TTC549 (cell line): Measurements from ENCODE around the gene PTK6.

Experiments
- FAIRE-seq: peaks from 2 replicates; lab custom pipeline; 2012; peaks lifted over from hg19 to GRCh38; lab: Jason Lieb, UNC

PTK6 gene

DNA sequence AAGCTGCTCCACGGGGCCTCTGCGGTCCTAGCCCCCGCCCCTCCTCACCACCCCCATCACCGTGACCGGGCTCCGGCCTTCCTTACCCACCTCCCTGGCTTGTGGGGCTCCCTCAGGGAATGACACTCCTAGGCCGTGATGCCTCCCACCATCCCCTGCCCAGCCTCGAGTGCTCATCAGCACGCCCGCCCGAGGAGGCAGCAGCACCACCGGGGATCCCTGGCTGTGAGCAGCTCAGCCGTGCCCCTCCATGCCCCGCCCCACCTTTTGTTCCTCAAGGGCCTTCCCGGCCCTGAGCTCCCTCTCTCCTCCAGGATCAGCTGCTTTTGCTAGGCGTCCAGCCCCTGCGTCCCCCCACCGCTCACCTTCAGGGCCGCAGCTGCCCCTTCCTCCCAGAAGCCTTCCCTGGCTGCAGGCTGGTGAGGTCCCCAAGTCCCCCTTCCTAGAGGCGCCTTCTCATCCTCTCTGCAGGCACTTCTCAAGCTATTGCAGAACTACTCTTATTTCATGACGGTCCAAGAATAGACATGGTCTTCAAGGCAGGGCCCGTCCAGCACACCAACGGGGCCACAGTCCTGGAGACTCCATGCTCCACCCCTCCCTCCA, 19.8 kb upstream of the PTK6 start:
- FAIRE-seq, result no peak

DNA sequence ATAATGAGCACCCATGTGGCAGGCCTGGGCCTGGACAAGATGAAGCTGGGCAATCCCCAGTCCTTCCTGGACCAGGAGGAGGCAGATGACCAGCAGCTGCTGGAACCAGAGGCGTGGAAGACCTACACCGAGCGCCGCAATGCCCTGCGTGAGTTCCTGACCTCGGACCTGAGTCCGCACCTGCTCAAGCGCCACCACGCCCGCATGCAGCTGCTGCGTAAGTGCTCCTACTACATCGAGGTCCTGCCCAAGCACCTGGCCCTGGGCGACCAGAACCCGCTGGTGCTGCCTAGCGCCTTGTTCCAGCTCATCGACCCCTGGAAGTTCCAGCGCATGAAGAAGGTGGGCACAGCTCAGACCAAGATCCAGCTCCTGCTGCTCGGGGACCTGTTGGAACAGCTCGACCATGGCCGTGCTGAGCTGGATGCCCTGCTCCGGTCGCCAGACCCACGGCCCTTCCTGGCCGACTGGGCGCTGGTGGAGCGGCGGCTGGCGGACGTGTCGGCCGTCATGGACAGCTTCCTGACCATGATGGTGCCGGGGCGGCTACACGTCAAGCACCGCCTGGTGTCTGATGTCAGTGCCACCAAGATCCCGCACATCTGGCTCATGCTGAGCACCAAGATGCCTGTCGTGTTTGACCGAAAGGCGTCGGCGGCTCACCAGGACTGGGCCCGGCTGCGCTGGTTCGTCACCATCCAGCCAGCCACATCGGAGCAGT, 18.6 kb upstream of the PTK6 start:
- FAIRE-seq, result no peak

DNA sequence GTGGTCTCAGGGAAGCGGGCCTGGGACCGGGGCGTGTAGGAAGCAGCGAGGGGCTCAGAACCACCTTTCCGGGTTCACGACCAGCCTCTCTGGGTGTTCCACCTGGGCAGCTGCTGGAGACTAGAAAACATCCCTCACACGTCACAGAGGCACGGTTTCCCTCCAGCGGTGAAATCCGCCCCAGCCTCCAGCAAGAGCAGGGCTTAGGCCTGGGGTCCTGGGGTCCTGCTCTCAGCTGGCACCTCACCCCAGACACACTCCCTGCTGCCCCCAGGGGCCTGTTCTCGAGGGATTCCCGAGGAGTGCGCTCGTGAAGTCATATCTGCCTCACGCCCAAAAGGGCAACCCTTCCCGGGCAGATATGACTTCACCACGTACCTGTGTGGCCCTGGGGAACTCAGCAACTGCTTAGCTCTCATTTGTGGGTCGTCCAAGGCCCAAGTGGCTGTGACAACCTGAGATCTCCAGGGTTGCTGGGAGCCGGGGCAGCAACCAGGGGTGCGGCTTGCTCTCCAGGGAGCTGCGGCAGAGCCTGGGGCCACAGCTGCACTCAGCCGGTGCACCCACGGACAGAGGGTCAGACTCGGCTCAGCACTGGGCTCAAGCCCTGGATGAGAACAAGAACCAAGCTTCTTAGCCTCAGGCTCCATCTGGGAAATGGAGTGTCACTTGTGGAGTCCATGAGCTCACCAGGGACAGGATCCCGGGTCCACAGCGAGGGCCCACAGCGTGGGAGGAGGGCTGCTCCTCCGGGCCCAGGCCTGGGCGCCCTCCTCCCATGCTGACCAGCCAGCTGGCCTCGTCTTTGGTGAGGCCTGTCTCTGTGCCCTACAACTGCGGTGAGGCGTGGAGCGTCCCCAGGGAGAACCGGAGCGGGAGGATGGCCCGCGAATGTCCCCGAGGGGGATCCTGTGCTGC, 17.4 kb upstream of the PTK6 start:
- FAIRE-seq, result no peak

DNA sequence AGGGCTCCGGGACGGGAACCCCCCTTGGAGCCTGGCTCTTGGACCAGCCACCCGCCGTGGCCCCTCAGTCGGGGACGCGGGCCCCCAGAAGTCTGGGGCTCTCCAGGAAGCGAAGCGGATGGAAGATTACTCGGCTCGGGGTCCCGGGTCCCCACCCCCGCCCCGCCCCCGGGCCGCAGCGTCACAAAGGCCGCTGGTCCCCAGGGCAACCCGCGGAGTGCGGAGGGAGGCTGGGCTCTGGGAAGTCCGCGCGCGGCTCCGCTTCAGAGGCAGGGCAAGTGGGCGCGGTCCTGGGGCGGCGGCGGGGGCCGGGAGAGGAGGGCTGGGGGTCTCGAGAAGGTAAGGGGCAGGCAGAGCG, 16.7 kb upstream of the PTK6 start, which contains the start of gene FNDC11:
FNDC11 (plus strand) TSS at position 227 of the 358 bp plus-strand sequence. CDS start 1,505 bp downstream, outside the sequence.
- FAIRE-seq, result no peak

DNA sequence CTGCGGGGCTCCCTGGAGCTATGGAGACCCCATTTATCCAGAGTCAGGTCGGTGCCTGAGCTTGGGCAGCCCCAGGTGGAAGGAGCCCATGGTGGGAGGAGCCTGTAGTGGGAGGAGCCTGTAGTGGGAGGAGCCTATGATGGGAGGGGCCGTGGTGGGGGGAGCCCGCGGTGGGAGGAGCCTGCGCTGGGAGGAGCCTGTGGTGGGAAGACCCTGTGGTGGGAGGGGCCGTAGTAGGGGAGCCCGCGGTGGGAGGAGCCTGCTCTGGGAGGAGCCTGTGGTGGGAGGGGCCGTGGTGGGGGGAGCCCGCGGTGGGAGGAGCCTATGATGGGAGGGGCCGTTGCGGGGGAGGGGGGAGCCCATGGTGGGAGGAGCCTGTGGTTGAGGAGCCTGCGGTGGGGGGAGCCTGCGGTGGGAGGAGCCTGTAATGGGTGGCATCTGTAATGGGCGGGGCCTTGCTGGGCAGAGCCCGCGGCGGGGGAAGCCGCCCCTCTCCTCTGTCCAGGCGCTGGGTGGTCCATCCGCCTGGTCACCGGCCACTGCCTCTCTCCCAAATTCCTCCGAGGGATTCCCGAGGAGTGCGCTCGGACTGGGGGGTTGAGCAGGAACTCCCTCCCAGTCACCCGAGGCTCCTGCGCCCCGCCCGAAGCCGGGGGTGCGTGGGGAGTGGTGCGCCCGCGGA, 16.2 kb upstream of the PTK6 start:
- no peak for FAIRE-seq

DNA sequence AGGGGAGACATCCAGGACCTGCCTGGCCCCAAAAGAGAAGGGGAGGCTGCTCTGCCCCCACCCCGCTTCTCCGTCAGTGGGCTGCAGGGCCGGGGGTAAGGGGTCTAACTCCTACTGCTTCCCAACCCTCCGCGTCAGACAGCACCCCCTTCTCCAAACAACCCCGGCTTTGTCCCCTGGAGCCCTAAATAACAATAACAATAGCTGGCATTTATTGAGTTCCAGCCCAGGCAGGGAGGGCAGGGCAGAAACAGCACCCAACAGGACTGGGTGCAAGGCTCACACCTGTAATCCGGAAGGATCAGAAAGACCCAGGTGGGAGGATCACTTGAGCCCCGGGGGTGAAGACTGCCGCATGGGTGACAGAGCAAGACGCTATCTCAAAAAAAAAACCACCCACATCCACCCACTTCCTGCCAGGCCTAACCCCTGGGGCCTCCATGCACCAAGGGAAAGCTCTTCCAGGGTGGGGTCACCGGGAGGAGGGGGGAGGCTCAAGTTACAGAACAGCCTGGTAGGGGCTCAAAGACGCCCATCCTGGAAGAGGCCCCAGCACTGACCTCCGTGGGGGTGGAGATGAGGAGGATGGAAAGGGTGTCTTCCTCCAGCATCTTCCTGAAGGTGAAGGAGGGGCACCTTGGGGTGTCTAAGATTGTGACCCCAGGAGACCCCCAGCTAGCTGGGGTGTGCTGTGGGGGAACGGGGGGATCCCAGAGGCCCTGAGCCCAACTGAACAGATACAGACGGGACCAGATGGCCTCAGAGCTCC, 15.5 kb upstream of the PTK6 start:
- FAIRE-seq, result no peak

DNA sequence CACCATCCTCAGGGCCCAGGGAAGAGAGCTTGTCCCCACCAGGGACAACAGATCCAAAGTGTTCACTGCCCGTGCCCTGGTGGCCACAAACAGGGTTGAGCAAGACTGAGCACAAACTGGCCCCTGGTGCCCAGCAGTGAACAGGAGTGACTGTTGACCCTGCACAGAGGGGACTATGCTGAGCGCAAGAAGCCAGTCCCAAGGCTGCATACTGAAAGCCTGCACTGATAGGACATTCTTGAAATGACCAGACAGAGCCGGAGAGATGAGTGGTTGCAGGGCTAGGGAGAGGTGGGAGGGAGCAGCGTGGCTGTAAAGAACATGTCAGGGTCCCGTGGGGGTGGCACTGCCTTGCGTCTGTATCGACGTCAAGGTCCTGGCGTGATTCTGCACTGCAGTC, 13.9 kb upstream of the PTK6 start:
- FAIRE-seq, result no peak

DNA sequence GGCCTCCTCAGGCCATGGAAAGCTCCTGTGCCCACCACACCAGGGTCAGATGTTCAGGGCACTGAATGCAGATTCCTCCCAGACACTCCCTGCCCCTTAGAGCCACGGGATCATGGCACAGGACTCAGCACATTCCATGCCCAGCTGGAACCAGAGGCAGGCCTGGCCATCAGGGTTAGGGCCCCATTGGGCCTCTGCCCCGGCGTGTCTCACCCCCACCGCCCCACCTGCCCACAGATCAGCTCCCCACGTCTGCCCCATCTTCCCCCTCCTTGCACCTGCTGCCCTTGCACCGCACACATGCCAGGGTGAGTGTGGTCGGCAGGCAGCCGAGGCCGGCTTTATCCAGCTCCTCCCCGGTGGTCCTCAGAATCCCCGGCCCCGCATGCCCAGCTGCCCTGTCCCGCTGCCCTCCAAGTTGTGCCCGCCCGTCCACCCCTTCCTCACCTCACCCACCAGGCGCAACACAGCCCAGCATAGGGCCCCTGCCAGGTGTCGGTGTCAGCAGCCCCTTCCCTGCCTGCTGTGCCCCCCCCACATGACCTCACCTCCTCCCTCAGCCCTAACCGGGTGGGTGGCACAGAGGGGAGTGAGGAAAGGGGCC, 12.6 kb upstream of the PTK6 start:
- no peak for FAIRE-seq

DNA sequence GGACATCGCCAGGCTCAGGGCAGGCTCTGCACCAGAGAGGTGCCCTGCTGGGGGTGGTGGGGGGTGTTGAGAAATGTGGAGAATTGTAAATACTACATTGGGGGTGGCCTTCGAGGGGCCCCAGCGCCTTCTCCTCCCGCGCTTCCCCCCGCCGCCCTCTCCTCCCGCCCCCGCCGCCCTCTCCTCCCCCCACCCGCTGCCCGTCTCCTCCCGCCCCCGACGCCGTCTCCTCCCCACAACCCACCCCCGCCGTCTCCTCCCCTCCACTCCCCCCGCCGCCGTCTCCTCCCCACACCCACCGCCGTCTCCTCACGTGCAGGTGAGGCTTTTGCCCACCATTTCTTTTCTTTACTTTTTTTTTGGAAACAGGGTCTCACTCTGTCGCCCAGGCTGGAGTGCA, 11.8 kb upstream of the PTK6 start:
- no peak for FAIRE-seq

DNA sequence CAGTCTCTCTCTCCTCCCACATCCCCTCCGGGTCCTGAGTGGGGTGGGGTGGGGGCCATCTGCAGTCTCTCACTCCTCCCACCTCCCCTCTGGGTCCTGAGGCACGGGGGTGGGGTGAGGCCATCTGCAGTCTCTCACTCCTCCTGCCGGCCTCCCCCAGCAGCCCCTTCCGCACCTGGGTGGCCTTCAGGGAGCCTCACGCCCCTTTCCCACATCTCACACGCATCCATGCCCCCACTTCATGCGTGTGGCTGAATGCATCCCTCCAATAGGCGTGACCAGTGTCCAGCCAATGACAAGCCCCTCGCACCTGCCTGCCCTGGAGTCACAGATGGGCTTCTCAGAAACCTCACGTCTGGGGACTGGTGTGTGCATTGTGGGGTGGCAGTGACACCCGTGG, 11.4 kb upstream of the PTK6 start:
- FAIRE-seq, result no peak

DNA sequence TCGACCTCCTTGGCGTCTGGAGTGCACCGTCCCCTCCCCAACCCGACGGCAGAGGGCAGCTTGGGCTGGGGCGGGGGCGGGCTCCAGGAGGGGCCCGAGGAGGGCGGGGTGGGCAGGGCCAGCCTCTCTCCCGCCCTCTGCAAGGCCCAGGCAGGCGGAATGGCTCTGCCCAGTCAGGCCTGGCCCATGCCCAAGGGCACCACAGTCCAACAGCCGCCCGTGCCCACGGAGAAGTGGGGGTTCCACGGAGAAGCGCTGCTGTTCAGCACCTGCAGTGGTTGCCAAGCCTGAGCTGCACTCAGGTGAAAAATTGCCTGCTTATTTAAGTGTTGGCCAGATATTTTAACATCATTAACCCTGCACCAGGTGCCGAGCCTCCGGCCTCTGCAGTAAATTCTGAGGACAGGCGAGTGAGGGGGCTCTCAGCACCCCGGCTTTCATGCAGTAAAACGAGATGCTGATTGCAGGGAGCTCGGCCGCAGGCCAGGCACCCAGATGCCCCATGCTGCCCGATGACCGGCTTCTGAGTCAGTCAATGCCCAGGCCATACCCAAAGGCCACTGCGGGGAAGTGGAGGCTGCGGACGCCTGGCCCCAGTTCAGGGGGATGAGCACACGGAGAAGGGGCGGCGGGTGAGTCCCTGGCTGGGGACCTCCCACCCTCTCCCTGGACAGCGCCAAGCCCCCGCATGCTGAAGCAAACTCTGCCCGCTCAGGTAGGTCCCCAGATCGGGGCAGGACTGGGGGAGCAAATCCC, 10.7 kb upstream of the PTK6 start, which contains the start of gene SRMS:
SRMS (minus strand) TSS at position 25 of the 756 bp plus-strand sequence. CDS start 286 bp downstream, outside the sequence.
- FAIRE-seq, result no peak

DNA sequence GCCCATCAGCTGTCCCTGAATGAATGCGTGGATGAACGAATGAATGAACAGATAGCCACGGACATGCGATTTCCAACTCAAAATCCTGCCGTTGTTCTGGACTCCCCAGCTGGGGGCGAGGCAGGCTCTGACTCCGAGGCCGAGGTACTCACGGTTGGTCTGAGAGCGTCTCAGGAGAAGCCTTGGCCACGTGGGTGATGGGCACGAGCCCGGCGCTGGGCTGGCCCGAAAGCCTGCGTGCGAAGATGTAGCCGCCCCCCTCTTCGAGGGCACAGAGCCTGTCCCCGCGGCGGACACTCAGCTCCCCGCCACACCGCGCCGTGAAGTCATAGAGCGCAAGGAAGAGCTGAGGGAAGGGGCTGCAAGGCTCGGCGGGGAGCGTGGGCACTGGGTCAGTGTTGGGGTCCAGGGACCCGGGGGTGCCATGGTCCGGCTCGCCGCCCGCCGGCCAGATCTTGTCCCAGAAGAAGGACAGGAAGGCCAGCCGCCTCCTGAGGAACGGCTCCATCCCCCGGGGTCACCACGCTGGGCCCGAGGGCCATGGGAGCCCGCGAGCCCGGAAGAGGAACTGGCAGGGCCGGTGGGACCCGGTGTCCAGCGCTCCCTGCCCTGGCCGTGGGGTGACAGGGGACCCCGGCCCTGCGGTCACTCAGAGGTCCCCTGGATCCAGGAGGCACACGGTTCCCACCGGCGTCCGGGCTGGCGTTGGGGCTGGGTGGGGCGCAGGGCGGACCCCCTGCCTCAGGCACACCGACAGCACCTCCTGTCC, 10.0 kb upstream of the PTK6 start:
- no peak for FAIRE-seq

DNA sequence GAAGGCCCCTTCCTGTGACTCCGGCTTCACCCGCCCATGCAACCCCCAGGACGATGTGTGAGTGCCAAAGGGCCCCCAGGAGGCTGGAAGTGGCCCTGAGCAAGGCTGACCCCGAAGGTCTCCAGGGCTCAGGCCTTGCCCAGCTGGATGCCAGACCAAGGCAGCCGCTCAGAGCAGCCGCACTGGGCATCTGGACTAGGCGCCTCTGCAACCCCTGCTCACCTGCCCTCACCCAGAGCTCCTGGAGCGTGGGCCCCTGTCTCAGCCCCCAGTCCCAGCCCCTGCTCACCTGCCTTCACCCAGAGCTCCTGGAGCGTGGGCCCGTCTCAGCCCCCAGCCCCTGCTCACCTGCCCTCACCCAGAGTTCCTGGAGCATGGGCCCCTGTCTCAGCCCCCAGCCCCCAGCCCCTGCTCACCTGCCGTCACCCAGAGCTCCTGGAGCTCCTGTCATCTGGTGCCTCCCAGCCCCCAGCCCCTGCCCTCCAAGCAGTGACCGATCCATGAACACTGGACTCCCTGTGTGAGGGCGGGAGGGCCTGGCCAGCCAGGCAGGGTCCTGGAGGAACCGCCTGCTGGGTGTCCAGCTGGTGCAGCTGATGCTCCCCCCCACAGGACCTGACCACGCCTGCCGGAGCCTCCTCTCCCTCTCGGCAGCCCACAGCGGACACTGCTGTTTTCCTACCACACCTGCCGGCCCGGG, 9.2 kb upstream of the PTK6 start:
- no peak for FAIRE-seq

DNA sequence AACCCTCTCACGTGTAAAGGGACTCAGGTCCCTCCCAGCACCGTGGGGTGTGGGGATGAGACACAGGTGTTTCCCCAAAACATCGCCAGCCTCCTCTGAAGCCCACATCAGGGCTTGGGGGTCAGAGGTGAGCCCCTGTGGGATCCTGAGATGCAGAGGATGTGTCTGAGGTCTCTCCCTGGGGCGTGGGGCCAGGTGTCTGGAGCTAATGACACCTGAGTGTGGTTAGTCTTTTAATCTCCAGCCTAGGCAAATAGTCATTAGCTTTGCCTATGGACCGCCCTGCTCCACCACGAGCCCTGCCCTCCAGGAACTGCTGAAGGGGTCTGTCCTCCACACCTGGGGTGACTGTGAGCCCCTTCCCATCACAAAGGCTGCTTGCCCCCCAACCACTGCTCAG, 8.6 kb upstream of the PTK6 start:
- FAIRE-seq, result no peak

DNA sequence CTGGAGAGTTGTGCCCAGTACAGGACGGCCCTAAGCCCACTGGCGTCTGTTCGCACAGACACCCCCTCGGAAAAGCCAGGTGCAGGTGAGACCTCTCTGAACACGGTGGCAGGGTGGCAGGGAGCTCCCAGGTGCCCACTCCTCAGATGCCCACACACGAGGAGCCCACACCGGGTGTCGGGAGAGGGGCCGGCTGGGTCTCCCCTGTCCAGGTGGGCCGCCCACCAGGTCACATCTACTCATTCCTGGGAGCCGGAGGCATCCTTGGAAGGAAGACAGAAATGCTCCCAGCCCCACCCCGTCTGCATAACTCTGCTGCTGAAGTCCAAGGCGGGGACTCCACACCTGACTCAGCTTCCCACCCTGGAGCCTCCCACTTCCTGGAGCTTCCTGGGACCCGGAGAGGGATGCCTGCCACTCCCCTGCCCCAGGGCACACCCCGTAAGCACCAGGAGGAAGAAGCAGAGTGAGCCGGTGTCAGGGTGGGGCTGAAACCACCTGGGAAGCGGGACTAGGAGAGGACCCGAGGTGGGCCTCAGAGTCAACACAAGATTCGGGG, 7.9 kb upstream of the PTK6 start:
- FAIRE-seq, result no peak

DNA sequence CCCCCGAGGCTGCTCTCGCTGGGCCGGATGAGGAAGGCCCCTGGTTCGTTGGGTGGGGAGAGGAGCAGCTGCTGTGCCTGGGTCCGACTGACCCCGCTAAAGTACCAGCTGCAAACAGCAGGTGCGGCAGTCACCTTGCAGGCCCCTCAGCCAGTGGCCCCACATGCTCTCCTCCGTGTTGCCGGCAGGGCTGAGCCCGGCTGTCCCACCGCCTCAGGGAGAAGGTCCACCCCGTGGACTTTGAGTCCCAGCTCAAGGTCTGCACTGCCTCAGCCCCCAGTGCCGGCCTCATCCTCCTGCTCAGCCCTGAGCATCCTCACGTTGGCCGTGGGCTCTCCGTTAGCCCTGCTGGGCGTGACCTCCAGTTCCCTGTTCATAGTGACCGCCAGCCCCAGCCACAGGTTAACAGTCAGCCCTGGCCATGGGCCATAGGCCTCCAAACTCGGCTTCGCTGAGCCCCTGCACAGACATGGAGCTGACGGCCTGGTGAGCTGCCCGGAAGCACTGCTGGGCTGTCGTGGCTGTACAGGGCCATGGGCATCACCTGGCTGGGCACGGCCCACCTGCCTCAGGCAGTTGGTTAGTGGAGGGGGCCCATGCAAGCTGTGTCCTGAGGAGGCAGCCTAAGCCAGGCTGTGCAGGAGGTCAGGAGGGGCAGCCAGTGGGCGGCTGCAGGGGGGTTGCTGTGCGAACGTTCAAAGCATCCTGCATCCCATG, 7.2 kb upstream of the PTK6 start:
- FAIRE-seq, result no peak

DNA sequence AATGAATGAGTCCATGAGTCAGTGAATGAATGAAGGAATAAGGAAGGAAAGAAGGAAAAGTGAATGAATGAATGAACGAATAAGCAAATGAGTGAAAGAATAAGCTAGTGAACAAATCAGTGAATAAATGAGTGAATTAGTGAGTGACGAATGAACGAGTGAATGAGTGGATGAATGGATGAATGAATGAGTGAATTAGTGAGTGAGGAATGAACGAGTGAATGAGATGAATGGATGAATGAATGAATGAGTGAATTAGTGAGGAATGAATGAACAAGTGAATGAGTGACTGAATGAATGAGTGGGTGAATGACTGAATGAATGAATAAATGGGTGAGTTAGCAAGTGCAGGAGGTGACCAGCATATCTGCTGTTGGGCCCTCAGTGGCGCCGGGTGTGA, 6.6 kb upstream of the PTK6 start:
- no peak for FAIRE-seq

DNA sequence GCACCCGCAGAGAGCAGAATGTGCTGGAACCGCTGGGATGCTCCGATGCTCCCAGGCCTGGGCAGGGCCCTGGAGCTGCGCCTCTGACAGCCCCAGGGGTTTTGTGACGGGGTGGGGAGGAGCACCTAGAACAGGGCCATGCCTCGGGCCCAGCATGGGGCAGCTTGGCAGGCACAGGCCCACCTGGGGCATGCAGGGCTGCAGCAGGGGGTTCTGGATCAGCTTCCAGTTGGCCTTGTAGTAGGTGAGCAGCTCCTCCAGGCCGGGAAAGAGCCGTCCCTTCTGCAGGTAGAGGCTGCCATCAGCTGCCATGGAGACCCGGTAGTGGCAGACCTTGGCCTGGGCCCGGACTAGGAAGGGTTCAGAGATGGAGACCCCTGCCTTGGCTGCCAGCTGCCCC, 6.0 kb upstream of the PTK6 start:
- no peak for FAIRE-seq
